H1 (cell line): ENCODE measurements around the gene SUPT4H1. TPM values are rescaled to one million over a fixed set of nuclear protein-coding genes. Genes with fewer than 3 reads are reported as not detected.

ENCODE experiments used
- ASH2L ChIP-seq: fragments of 200-600, 300-600 bp; sonication (generic); IDR thresholded peaks from one replicate; pipeline ENCODE4 v1.7.1; 2017; ENCODE audit warnings: low read length
- BCL11A ChIP-seq, 2 experiments: IDR thresholded peaks; one replicate each; pipeline ENCODE4 v1.6.1; 2011; ENCODE audit warnings: low read depth in 2 of 2, low read length in 2 of 2, mild to moderate bottlenecking in 2 of 2
- CBX5 ChIP-seq: fragments of 300-800, 300-1000 bp; sonication (generic); IDR thresholded peaks from 2 replicates; pipeline ENCODE4 v1.7.1; 2016; ENCODE audit warnings: antibody characterized with exemption, low read length, low read depth
- HDAC2 ChIP-seq, 2 experiments: fragments of 300-600 bp in 1 of 2; sonication (generic) in 1 of 2; IDR thresholded peaks; 2 replicates each; pipeline ENCODE4 v1.6.1; 2011 to 2012; ENCODE audit warnings: low read depth in 2 of 2, low read length in 2 of 2, mild to moderate bottlenecking in 2 of 2, moderate library complexity in 2 of 2, borderline replicate concordance in 1 of 2, inconsistent platforms in 1 of 2
- JUN ChIP-seq: IDR thresholded peaks from 2 replicates; pipeline ENCODE4 v1.6.1; 2011; ENCODE audit warnings: low read depth, mild to moderate bottlenecking, improper control_type of control experiment, low read length
- KDM1A ChIP-seq: fragments of 200-600, 300-600 bp; sonication (generic); IDR thresholded peaks from 2 replicates; pipeline ENCODE4 v1.7.1; 2016; ENCODE audit warnings: mild to moderate bottlenecking, low read length, borderline replicate concordance
- KDM4A ChIP-seq: IDR thresholded peaks from one replicate; pipeline ENCODE4 v1.7.1; 2012; ENCODE audit warnings: low read depth, mild to moderate bottlenecking, moderate library complexity, low read length, inconsistent platforms; ENCODE audit not compliant: severe bottlenecking
- KDM5A ChIP-seq: fragments of 200-600 bp; IDR thresholded peaks from 2 replicates; pipeline ENCODE4 v1.7.1; 2012; ENCODE audit warnings: mild to moderate bottlenecking, low read length, inconsistent platforms, mixed read lengths
- MAFK ChIP-seq: IDR thresholded peaks from 2 replicates; pipeline ENCODE4 v1.6.1; 2012; ENCODE audit warnings: low read depth, mild to moderate bottlenecking, improper control_type of control experiment, low read length
- NRF1 ChIP-seq: IDR thresholded peaks from 2 replicates; pipeline ENCODE4 v1.6.1; 2011; ENCODE audit warnings: mild to moderate bottlenecking, low read depth, low read length, improper control_type of control experiment
- POU5F1 ChIP-seq: IDR thresholded peaks from 2 replicates; pipeline ENCODE4 v1.6.1; 2011; ENCODE audit warnings: low read depth, mild to moderate bottlenecking, low read length, moderate library complexity
- RAD21 ChIP-seq, 2 experiments: IDR thresholded peaks in 1 of 2; conservative IDR thresholded peaks in 1 of 2; 2 replicates each; pipeline ENCODE4 v1.6.1; 2011; ENCODE audit warnings: low read depth in 2 of 2, low read length in 2 of 2, improper control_type of control experiment in 1 of 2, inconsistent platforms in 1 of 2, mild to moderate bottlenecking in 1 of 2, moderate library complexity in 1 of 2
- RFX5 ChIP-seq: IDR thresholded peaks from 2 replicates; pipeline ENCODE4 v1.6.1; 2011; ENCODE audit warnings: low read depth, low read length, improper control_type of control experiment, borderline replicate concordance
- SP1 ChIP-seq: IDR thresholded peaks from 2 replicates; pipeline ENCODE4 v1.6.1; 2011; ENCODE audit warnings: low read depth, low read length
- SP2 ChIP-seq: IDR thresholded peaks from 2 replicates; pipeline ENCODE4 v1.6.1; 2012; ENCODE audit warnings: mild to moderate bottlenecking, low read length, inconsistent platforms
- SRF ChIP-seq: IDR thresholded peaks from 2 replicates; pipeline ENCODE4 v1.6.1; 2011; ENCODE audit warnings: mild to moderate bottlenecking, low read depth, low read length, moderate library complexity
- TAF1 ChIP-seq: IDR thresholded peaks from 2 replicates; pipeline ENCODE4 v1.6.1; 2011; ENCODE audit warnings: mild to moderate bottlenecking, low read depth, low read length
- TCF12 ChIP-seq: IDR thresholded peaks from 2 replicates; pipeline ENCODE4 v1.6.1; 2011; ENCODE audit warnings: low read depth, mild to moderate bottlenecking, low read length
- USF2 ChIP-seq: IDR thresholded peaks from 2 replicates; pipeline ENCODE4 v1.6.1; 2011; ENCODE audit warnings: low read length, improper control_type of control experiment
- YY1 ChIP-seq: IDR thresholded peaks from 2 replicates; pipeline ENCODE4 v1.6.1; 2011; ENCODE audit warnings: low read depth, mild to moderate bottlenecking, low read length
- ZNF274 ChIP-seq: IDR thresholded peaks from 2 replicates; pipeline ENCODE4 v1.7.0; 2012; ENCODE audit warnings: low read length, borderline replicate concordance; ENCODE audit errors: extremely low read depth
- polyA plus RNA-seq, 7 experiments: library from polyadenylated mRNA; depleted of rRNA in 3 of 7; stranded (reverse) in 5 of 7; unstranded in 2 of 7; fragments of >200 nt in 5 of 7; fragments of 200-250 nt in 2 of 7; gene quantifications; 1 replicate in 5 of 7; 2 replicates in 1 of 7; 4 replicates in 1 of 7; pipeline versions ENCODE4 v1.2.1 to v1.2.3, GENCODE V29; 2011 to 2013; ENCODE audit warnings: missing spikeins in 2 of 7, mixed read lengths in 2 of 7
- total RNA-seq: library from RNA; stranded (reverse); fragmentation: NEBNext Ultra II Directional; extraction: Animal tissue kit (Norgen Biotek cat#: 25700); gene quantifications from 2 replicates; pipeline ENCODE4 v1.2.1, GENCODE V29; 2021
- TF ChIP-seq, protein P1 (sequence below): IDR thresholded peaks from 2 replicates; pipeline ENCODE4 v1.6.1; 2011; ENCODE audit warnings: low read depth, mild to moderate bottlenecking, low read length; ENCODE audit not compliant: insufficient read depth

Gene SUPT4H1
- total and polyA plus RNA-seq, 2 of the 8 experiments (the other 6 are each of a cell fraction or from before 2014, with no cell fraction given): 112 to 143 TPM

- no peak for TF ChIP-seq RFX5
- no peak for TF ChIP-seq CBX5
- TF ChIP-seq, protein P1, sequence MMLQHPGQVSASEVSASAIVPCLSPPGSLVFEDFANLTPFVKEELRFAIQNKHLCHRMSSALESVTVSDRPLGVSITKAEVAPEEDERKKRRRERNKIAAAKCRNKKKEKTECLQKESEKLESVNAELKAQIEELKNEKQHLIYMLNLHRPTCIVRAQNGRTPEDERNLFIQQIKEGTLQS: no peak
- TF ChIP-seq SP1: no peak
- no peak for TF ChIP-seq KDM5A
- no peak for TF ChIP-seq JUN
- TF ChIP-seq USF2: no peak
- TF ChIP-seq RAD21 (IDR thresholded peaks at IDR 0.05 in 1 of 2, conservative IDR thresholded peaks at IDR 0.05 in 1 of 2; ENCODE audit: low read depth in 2 of 2, low read length in 2 of 2): no peak
- TF ChIP-seq POU5F1: no peak
- TF ChIP-seq TAF1: peak; percentile 36; the same call in 1 of the 2 replicates
- no peak for TF ChIP-seq SP2
- TF ChIP-seq TCF12: no peak
- TF ChIP-seq YY1: 0 out of 2 replicates have a peak, but pooled peaks have one; percentile 3
- TF ChIP-seq HDAC2 (IDR thresholded peaks at IDR 0.05; ENCODE audit: borderline replicate concordance in 1 of 2, low read depth in 2 of 2, low read length in 2 of 2): peak in 1 of 2 experiments; percentile 43; a peak in 1 of 4 replicates
- no peak for TF ChIP-seq KDM4A
- no peak for TF ChIP-seq ZNF274
- no peak for TF ChIP-seq NRF1
- no peak for TF ChIP-seq MAFK
- TF ChIP-seq SRF: no peak
- peak; percentile 3 for TF ChIP-seq ASH2L
- peak; percentile 65; the same call in 1 of the 2 replicates for TF ChIP-seq KDM1A
- no peak for TF ChIP-seq BCL11A (IDR thresholded peaks at IDR 0.05; ENCODE audit: low read depth in 2 of 2, low read length in 2 of 2)
These were observed 791 bp upstream of the SUPT4H1 start (continued) for GRCh38 chr17:58352596-58353388.
